HG02623 (cell line): ENCODE results near the gene MMP24OS.
"Not testable (repeated sequence)": the region's sequence is repeated elsewhere in the genome, so short reads cannot be mapped to it uniquely, and the experiment has no call there.

Experiments used
- ATAC-seq: cut with Tn5 transposase; IDR thresholded peaks from one replicate; pipeline ENCODE4 v1.9.1; 2021; ENCODE audit warnings: moderate library complexity; ENCODE audit not compliant: unreplicated experiment

Gene MMP24OS

GRCh38 chr20:35276408-35276807 lies 1.5 kb downstream of the MMP24OS start:
- no peak for ATAC-seq

- no peak for ATAC-seq
Observed at GRCh38 chr20:35275741-35276251, 2.1 kb downstream of the MMP24OS start.

GRCh38 chr20:35274172-35275092 lies 3.5 kb downstream of the MMP24OS start:
- no peak for ATAC-seq

GRCh38 chr20:35273449-35274171 lies 4.3 kb downstream of the MMP24OS start:
- ATAC-seq: no peak

- ATAC-seq: no peak
Observed at GRCh38 chr20:35271904-35272303, 6.0 kb downstream of the MMP24OS start.

GRCh38 chr20:35271073-35271882 lies 6.6 kb downstream of the MMP24OS start:
- ATAC-seq: no peak

- ATAC-seq: no peak
Observed at GRCh38 chr20:35270021-35270902, 7.7 kb downstream of the MMP24OS start.

- no peak for ATAC-seq
Observed at GRCh38 chr20:35269055-35269781, 8.7 kb downstream of the MMP24OS start.

GRCh38 chr20:35267092-35267491 lies 10.8 kb downstream of the MMP24OS start:
- no peak for ATAC-seq

- ATAC-seq: no peak
Observed at GRCh38 chr20:35264755-35265154, 13.2 kb downstream of the MMP24OS start.

GRCh38 chr20:35263532-35264341 lies 14.2 kb downstream of the MMP24OS start:
- no peak for ATAC-seq

- not testable (repeated sequence) for ATAC-seq
Observed at GRCh38 chr20:35262731-35263531, 15.0 kb downstream of the MMP24OS start.

GRCh38 chr20:35262321-35262720 lies 15.6 kb downstream of the MMP24OS start:
- not testable (repeated sequence) for ATAC-seq

GRCh38 chr20:35260426-35260825 lies 17.5 kb downstream of the MMP24OS start:
- no peak for ATAC-seq

GRCh38 chr20:35257175-35257909 lies 20.6 kb downstream of the MMP24OS start:
- no peak for ATAC-seq

GRCh38 chr20:35254448-35254999 lies 23.4 kb downstream of the MMP24OS start:
- ATAC-seq: no peak

- no peak for ATAC-seq
Observed at GRCh38 chr20:35253010-35253409, 24.9 kb downstream of the MMP24OS start.
